Karpas-422 (cell line): Measurements from ENCODE around the gene NCF2. TPM values are rescaled to one million over a fixed set of nuclear protein-coding genes. Genes with fewer than 3 reads are reported as not detected.
A peak's percentile ranks its signal among the peaks of the same experiment; 100 is the strongest.

Experiments used
- DNase-seq: peaks from one replicate; pipeline ENCODE4 v3.0.0-alpha.2; 2015
- H2AFZ ChIP-seq: fragments of 200-600 bp; sonication (generic); 2 replicates; pipeline ENCODE4 v1.6.1; 2014; ENCODE audit warnings: antibody characterized with exemption, low read length, mixed read lengths
- H3K27ac ChIP-seq: fragments of 200-600 bp; sonication (generic); 2 replicates; pipeline ENCODE4 v1.5.1; 2014; ENCODE audit warnings: mild to moderate bottlenecking, low read length, moderate library complexity
- H3K27me3 ChIP-seq: fragments of 200-600 bp; sonication (generic); 2 replicates; pipeline ENCODE4 v1.6.1; 2014; ENCODE audit warnings: low read length, mixed read lengths
- H3K36me3 ChIP-seq: fragments of 200-600 bp; sonication (generic); 2 replicates; pipeline ENCODE4 v1.6.1; 2014; ENCODE audit warnings: low read length, mixed read lengths; ENCODE audit not compliant: insufficient read depth
- H3K4me1 ChIP-seq: fragments of 200-600 bp; sonication (generic); 2 replicates; pipeline ENCODE4 v1.6.1; 2014; ENCODE audit warnings: mild to moderate bottlenecking, low read length, mixed read lengths
- H3K4me2 ChIP-seq: fragments of 200-600 bp; sonication (generic); 2 replicates; pipeline ENCODE4 v1.6.1; 2014; ENCODE audit warnings: low read length, low read depth, mild to moderate bottlenecking; ENCODE audit not compliant: poor library complexity, severe bottlenecking
- H3K4me3 ChIP-seq: fragments of 200-600 bp; sonication (generic); 2 replicates; pipeline ENCODE4 v1.5.1; 2014; ENCODE audit warnings: mild to moderate bottlenecking, antibody characterized with exemption, low read length, mixed read lengths
- H3K79me2 ChIP-seq: fragments of 200-600 bp; sonication (generic); 2 replicates; pipeline ENCODE4 v1.6.1; 2014; ENCODE audit warnings: mild to moderate bottlenecking, low read length, mixed read lengths
- H3K9ac ChIP-seq: fragments of 200-600 bp; sonication (generic); 2 replicates; pipeline ENCODE4 v1.6.0; 2014; ENCODE audit warnings: low read length
- H3K9me2 ChIP-seq: fragments of 200-600 bp; sonication (generic), shearing (Covaris generic); replicated peaks from 2 replicates; pipeline ENCODE4 v1.6.0; 2014; ENCODE audit warnings: mild to moderate bottlenecking, low read length, moderate library complexity; ENCODE audit not compliant: insufficient read depth
- H3K9me3 ChIP-seq: fragments of 300-700, 200-600 bp; sonication (generic); 2 replicates; pipeline ENCODE4 v1.6.1; 2014; ENCODE audit warnings: low read length, mixed read lengths
- H4K20me1 ChIP-seq: fragments of 200-600 bp; sonication (generic); 2 replicates; pipeline ENCODE4 v1.6.1; 2014; ENCODE audit warnings: mild to moderate bottlenecking, antibody characterized with exemption, low read length, low read depth; ENCODE audit not compliant: insufficient read depth
- total RNA-seq: library from RNA; depleted of rRNA; stranded (reverse); fragments of >200 nt; shearing (Covaris generic); gene quantifications from 2 replicates; pipeline ENCODE4 v1.2.3, GENCODE V29; 2014; ENCODE audit warnings: low replicate concordance

Gene NCF2
- total RNA-seq, 1 experiment from 2014 or later, result 7.0 TPM

DNA sequence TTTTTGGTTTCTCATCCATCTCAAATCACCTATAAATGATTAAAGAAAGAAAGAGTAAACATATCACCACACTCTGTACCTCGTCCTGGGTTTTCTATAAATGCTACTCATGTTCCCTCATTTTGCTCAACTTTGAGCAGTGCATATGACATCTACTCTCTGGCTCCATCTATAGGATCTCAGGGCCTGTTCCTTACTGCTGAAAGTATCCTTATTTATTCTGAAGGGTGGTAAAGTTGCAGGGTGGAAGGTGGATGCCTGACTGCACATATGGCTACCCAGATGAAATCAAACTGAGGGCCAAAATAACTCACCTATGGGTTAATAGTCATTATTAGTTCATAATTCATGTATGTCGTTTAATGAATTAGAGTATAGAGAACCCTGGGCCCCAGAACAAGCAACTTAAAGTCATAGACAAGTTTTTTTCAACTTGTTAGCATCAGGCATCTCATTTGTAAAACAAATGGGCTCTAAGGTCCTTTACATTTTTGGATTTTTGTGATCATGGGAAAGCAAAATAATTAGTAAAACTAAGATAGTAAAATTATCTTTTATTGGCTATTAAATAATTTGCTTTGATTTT, 46.5 kb downstream of the NCF2 start:
- Histone ChIP-seq H3K4me2 (peak overlapping the region; percentile 14), H3K4me1 (peaks cover 80% of the 10 kb centered on the region), H3K27ac (peak overlapping the region; percentile 84), H4K20me1 (peaks cover 10% of the 10 kb centered on the region), H3K79me2 (peaks cover 75% of the 10 kb centered on the region), H3K9me2 (no peaks in the 10 kb centered on the region), H2AFZ (no peak overlapping the region), H3K9ac (no peak overlapping the region), H3K27me3 (no peaks in the 10 kb centered on the region), H3K4me3 (no peak overlapping the region), H3K36me3 (peaks cover 77% of the 10 kb centered on the region), H3K9me3 (no peaks in the 10 kb centered on the region)
- peak; percentile 80 for DNase-seq

DNA sequence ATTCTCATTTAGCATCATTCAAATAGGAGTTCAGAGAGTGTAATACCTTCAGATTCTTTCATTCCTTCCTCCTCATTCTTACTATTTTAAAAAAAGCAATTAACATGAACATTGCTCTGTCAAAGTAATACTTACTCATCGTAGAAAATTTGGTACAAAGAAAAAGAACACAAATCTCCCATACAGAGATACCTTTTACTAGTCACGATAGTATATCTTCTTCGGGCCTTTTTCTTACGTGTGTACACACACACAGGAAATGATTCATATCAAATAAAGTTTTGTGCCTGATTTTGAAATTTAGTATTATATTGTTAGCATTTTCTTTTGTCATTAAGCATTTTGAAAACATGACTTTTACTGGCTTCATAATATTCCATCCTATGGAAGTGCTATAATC, 52.9 kb downstream of the NCF2 start:
- Histone ChIP-seq H3K9me2 (no peaks in the 10 kb centered on the region), H3K4me2 (no peak overlapping the region), H3K36me3 (peaks cover 80% of the 10 kb centered on the region; the same call in 1 of the 2 replicates), H3K27ac (no peak overlapping the region), H3K79me2 (peaks cover 62% of the 10 kb centered on the region), H3K9ac (no peak overlapping the region), H3K9me3 (no peaks in the 10 kb centered on the region), H3K27me3 (no peaks in the 10 kb centered on the region), H4K20me1 (no peaks in the 10 kb centered on the region), H3K4me1 (peaks cover 17% of the 10 kb centered on the region), H3K4me3 (no peak overlapping the region), H2AFZ (no peak overlapping the region)
- DNase-seq, result no peak

DNA sequence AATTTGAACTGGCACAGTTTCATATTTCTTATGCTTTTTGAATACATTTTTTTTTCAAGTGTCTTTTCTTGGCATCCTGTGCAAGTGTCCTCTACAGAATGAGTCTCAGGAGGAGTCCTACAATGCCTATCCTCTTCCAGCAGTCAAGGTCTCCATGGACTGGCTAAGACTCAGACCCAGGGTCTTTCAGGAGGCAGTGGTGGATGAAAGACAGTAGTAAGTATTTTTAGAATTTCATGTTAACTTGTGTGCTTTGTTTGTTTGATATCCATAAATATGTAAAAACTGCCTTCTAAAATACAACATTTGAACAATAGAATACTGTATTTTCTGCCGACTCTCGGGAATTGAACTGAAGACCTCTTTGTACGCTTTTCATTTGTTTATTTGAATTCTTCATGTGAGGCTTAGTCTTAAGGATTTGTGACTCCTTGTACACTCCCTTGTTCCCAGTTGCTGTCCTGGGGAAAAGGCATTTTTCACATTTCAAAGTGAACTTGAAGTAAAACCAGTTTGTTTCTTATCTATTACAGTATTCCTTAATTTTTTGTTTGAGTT, 56.6 kb downstream of the NCF2 start:
- Histone ChIP-seq H3K9ac (no peak overlapping the region), H3K36me3 (peaks cover 85% of the 10 kb centered on the region)

DNA sequence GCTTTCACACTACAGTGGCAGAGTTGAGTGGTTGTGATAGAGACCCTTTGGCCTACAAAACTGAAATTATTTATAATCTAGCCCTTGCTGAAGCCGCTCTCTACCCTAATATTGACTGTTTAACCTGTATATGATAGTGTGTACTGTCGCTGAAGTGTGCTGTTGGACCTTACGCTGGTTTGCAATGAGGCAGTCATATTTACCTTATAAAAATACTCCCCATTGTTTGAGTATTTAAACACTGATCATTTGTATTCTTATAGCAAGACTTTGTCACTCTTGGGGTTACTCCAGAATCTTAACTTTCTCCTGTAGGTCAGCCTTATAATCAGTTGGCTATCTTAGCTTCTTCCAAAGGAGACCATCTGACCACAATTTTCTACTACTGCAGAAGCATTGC, 61.7 kb downstream of the NCF2 start:
- peaks cover 32% of the 10 kb centered on the region for H3K4me1 ChIP-seq
- H3K27me3 ChIP-seq, result no peaks in the 10 kb centered on the region
- H3K4me2 ChIP-seq, result no peak overlapping the region
- no peak overlapping the region for H3K4me3 ChIP-seq
- peaks cover 76% of the 10 kb centered on the region for H3K36me3 ChIP-seq
- no peaks in the 10 kb centered on the region for H3K9me2 ChIP-seq
- no peak for DNase-seq
- H3K27ac ChIP-seq, result no peak overlapping the region
- H4K20me1 ChIP-seq, result no peaks in the 10 kb centered on the region
- peaks cover 79% of the 10 kb centered on the region for H3K79me2 ChIP-seq
- no peak overlapping the region for H3K9ac ChIP-seq
- no peak overlapping the region for H2AFZ ChIP-seq
- no peaks in the 10 kb centered on the region for H3K9me3 ChIP-seq

More for the DNA sequence above, 56.6 kb downstream of the NCF2 start:
- peaks cover 32% of the 10 kb centered on the region for H3K4me1 ChIP-seq
- no peak overlapping the region for H2AFZ ChIP-seq
- no peak overlapping the region for H3K27ac ChIP-seq
- H3K27me3 ChIP-seq, result no peaks in the 10 kb centered on the region
- H3K9me2 ChIP-seq, result no peaks in the 10 kb centered on the region
- H3K4me3 ChIP-seq, result no peak overlapping the region
- no peak overlapping the region for H3K4me2 ChIP-seq
- peaks cover 76% of the 10 kb centered on the region for H3K79me2 ChIP-seq
- no peak for DNase-seq
- H3K9me3 ChIP-seq, result no peaks in the 10 kb centered on the region
- H4K20me1 ChIP-seq, result no peaks in the 10 kb centered on the region

DNA sequence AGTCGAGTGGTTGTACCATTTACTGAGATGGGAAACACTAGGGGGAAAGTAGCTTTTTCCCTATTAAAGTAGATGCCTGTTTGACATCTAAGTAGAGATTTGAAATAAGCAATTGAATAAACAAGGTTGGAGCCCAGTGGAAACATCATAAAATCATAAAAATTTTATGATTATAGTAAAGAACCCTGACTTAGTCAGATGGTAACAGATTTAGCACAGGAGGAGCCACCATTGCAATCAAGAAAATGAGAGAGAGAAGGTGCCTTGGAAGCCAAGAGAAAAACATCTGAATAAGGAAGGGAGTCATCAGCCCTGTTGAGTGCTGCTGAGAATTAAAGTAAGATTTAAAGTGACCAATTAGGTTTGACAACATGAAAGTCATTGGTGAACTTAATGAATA, 68.2 kb downstream of the NCF2 start:
- peaks cover 82% of the 10 kb centered on the region for H3K79me2 ChIP-seq
- no peaks in the 10 kb centered on the region for H3K4me1 ChIP-seq
- H3K9ac ChIP-seq, result no peak overlapping the region
- no peak overlapping the region for H3K27ac ChIP-seq
- H3K9me3 ChIP-seq, result no peaks in the 10 kb centered on the region
- H3K4me2 ChIP-seq, result no peak overlapping the region
- no peak for DNase-seq
- no peaks in the 10 kb centered on the region for H3K27me3 ChIP-seq
- H2AFZ ChIP-seq, result no peak overlapping the region
- H3K9me2 ChIP-seq, result no peaks in the 10 kb centered on the region
- peaks cover 65% of the 10 kb centered on the region; the same call in 1 of the 2 replicates for H3K36me3 ChIP-seq
- H3K4me3 ChIP-seq, result no peak overlapping the region
- H4K20me1 ChIP-seq, result no peaks in the 10 kb centered on the region

DNA sequence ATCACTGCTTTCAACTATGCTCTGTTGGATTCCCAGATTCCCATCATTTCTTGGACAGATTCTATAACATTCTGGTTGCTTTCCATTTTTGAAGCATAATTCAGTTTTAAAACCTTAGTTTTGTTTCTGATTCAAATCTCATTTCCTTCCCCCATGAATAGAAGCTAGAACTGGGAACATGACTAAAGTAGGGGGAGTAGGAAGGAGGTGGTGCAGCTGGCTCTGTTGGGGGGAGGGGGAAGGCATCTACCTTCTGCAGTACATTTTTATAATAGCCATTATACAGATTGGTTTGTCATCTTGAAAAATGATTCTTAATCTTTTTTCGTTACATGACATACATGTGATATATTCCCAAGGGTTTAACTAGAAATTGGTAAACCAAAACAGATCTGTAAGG, 69.9 kb downstream of the NCF2 start:
- no peak overlapping the region for H3K4me3 ChIP-seq
- no peaks in the 10 kb centered on the region for H3K9me3 ChIP-seq
- H2AFZ ChIP-seq, result no peak overlapping the region
- H3K4me1 ChIP-seq, result peaks cover 15% of the 10 kb centered on the region
- peaks cover 69% of the 10 kb centered on the region; the same call in 1 of the 2 replicates for H3K36me3 ChIP-seq
- no peak overlapping the region for H3K4me2 ChIP-seq
- H3K9ac ChIP-seq, result no peak overlapping the region
- no peaks in the 10 kb centered on the region for H3K27me3 ChIP-seq
- DNase-seq, result no peak
- no peaks in the 10 kb centered on the region for H3K9me2 ChIP-seq
- no peaks in the 10 kb centered on the region for H4K20me1 ChIP-seq
- no peak overlapping the region for H3K27ac ChIP-seq
- peaks cover 89% of the 10 kb centered on the region for H3K79me2 ChIP-seq

DNA sequence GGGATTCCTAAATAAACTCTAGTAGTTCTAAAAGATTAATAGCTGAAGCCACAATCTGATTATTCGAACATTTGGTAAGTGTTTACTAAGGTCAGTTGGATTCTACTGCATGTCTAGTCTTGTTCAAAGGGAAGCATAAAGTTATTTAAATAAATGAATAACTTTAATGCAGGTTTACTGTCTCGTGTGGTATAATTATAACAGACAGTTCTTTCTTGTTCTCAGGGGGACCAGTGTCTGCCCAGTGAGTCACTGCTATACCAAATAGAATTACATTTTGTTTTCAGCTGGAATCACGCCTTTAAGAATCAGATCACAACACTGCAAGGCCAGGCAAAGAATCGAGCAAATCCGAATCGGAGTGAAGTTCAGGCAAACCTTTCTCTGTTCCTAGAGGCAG, 72.9 kb downstream of the NCF2 start:
- no peak overlapping the region for H3K4me2 ChIP-seq
- peaks cover 63% of the 10 kb centered on the region; the same call in 1 of the 2 replicates for H3K36me3 ChIP-seq
- H3K79me2 ChIP-seq, result peaks cover 91% of the 10 kb centered on the region
- no peaks in the 10 kb centered on the region for H3K9me3 ChIP-seq
- H3K27me3 ChIP-seq, result no peaks in the 10 kb centered on the region
- no peak overlapping the region for H3K27ac ChIP-seq
- H3K4me3 ChIP-seq, result no peak overlapping the region
- DNase-seq, result no peak
- H2AFZ ChIP-seq, result no peak overlapping the region
- no peaks in the 10 kb centered on the region for H3K9me2 ChIP-seq
- H3K9ac ChIP-seq, result no peak overlapping the region
- no peaks in the 10 kb centered on the region for H4K20me1 ChIP-seq
- peaks cover 28% of the 10 kb centered on the region for H3K4me1 ChIP-seq

DNA sequence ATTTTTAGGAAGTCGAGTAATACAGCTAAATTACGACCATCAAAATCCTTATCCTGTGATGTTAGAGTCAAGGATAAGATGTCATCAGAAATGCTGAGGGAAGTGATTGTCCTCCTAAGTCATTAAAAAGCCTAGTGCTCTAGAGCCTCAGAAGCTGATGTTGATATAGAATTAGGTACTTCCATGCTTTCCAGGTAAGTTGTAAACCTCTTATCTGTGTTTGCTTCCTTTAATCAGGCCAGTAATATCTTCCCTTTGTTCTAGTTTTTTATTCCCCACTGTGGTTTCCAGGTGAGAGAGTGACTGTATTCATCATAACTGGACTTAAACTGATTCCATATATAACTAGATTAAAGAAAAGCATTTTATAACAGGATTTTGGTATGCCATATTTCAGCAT, 73.5 kb downstream of the NCF2 start:
- Histone ChIP-seq H3K9me2 (no peaks in the 10 kb centered on the region), H4K20me1 (no peaks in the 10 kb centered on the region), H3K9ac (no peak overlapping the region), H3K36me3 (peaks cover 58% of the 10 kb centered on the region; the same call in 1 of the 2 replicates), H3K9me3 (no peaks in the 10 kb centered on the region), H3K27ac (0 out of 2 replicates have a peak overlapping the region, but pooled peaks have one; percentile 10), H3K4me1 (peaks cover 30% of the 10 kb centered on the region), H3K27me3 (no peaks in the 10 kb centered on the region), H3K79me2 (peaks cover 91% of the 10 kb centered on the region), H2AFZ (no peak overlapping the region), H3K4me2 (no peak overlapping the region), H3K4me3 (no peak overlapping the region)
- DNase-seq, result no peak
